ENCODE data around the gene SRSF6.
"Not testable (repeated sequence)": the region's sequence is repeated elsewhere in the genome, so short reads cannot be mapped to it uniquely, and the experiment has no call there.

Gene SRSF6

DNA sequence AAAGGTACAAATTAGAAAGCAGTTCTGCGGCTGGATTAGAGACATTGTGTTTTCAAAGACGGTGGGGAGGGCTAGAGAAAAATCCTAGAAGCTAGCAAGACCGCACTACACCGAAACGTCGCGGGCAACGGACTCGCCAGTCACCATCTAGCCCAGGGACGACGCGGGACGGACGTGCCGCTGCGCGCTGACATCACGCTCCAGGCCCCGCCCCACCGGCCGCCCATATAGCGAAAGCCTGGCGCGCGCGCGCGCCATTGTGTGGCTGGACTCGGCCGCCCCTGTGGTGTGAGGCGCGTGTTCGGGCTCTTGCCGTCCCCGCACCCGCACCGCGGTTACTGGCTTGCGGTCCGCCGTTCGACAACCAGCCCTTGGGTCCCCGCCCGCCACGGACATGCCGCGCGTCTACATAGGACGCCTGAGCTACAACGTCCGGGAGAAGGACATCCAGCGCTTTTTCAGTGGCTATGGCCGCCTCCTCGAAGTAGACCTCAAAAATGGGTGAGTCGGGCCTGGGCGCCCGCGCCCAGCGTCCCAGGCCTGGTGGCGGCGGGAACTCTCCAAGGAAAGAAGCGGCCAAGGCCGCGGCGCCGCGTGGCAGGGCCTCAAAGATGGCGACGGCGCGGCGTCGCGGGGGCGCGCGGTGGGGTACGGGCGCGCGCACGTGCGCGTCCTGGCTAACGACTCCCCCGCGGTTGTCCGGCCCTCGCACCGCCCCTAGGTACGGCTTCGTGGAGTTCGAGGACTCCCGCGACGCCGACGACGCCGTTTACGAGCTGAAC is at the start of gene SRSF6:
Gene SRSF6 (plus strand): TSS at position 257 of the 782 bp plus-strand sequence. CDS start 138 bp downstream, at position 395.
- Histone ChIP-seq H3K9me3 (ENCODE audit: low read length) (no peaks in the 10 kb centered on the region), H3K4me3 (ENCODE audit: low read depth in 1 of 2, low read length in 2 of 2) (peak within 1 kb of the TSS; percentile 83 to 90), H3K9ac (ENCODE audit: low read length) (peak within 1 kb of the TSS; percentile 81), H3K36me3 (ENCODE audit: insufficient read depth, low read length) (peaks cover 36% of the 10 kb centered on the region), H3K4me1 (ENCODE audit: insufficient read depth, low read length) (peaks cover 5% of the 10 kb centered on the region), H3K27me3 (ENCODE audit: control insufficient read depth in 1 of 2, insufficient read depth in 2 of 2, low read length in 2 of 2) (no peaks in the 10 kb centered on the region), H3K27ac (ENCODE audit: low read depth, low read length) (peak within 1 kb of the TSS; percentile 100)

DNA sequence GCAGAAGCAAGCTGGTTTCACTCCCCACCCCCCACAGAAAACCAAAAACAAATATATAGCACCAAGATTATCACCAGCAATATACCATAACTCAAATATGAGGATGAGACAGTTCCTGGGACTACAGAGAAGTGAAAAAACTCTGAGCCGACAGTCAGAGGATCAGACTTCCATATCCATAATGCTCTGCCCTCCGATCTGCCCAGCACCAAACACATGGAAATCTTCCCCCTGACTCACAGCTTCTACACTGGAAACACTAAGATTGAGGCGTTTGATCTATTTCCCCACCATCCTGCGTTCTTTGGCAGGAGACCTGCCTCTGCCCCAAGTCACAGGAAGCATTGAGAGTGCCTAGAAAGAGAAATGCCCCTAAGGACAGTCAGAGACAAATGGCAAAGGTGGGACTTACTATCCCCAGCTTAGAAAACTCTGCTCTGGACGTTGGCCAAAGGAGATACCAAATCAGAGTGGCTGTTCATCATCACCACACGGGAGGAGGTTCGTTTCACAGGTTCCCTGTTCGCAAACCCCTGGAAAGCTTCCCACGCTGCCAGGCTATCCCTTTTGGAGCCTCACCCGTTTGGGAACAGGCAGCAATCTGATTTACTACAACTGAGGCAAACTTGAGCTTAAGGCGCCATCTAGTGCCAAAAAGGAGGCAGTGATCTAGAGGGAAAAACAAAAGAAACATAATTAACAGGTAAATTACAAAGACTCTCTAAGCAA is 48.7 kb upstream of the SRSF6 start:
- no peaks in the 10 kb centered on the region for H3K4me1 ChIP-seq (ENCODE audit: insufficient read depth, low read length)
- H3K9me3 ChIP-seq (ENCODE audit: low read length): no peaks in the 10 kb centered on the region
- H3K27me3 ChIP-seq (ENCODE audit: control insufficient read depth in 1 of 2, insufficient read depth in 2 of 2, low read length in 2 of 2): no peaks in the 10 kb centered on the region
- H3K9ac ChIP-seq (ENCODE audit: low read length): no peak overlapping the region
- H3K36me3 ChIP-seq (ENCODE audit: insufficient read depth, low read length): no peaks in the 10 kb centered on the region
- H3K27ac ChIP-seq (ENCODE audit: low read depth, low read length): no peak overlapping the region
- no peak overlapping the region for H3K4me3 ChIP-seq (ENCODE audit: low read depth in 1 of 2, low read length in 2 of 2)

DNA sequence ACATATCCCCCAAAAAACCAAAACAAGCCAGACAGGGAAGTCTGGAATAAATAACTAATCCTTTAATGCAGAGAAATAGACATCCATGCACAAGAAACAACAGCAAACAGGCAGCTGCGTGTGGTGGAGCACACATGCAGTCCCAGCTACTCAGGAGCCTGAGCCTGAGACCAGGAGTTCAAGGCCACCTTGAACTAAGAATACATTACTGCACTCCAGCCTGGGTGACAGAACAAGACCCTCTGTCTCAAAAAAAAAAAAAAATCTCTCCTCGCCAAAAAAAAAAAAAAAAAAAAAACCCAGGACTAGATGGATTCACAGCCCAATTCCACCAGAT is 48.2 kb upstream of the SRSF6 start:
- Histone ChIP-seq H3K9me3 (ENCODE audit: low read length) (no peaks in the 10 kb centered on the region), H3K36me3 (ENCODE audit: insufficient read depth, low read length) (no peaks in the 10 kb centered on the region), H3K4me3 (ENCODE audit: low read depth in 1 of 2, low read length in 2 of 2) (no peak overlapping the region), H3K27ac (ENCODE audit: low read depth, low read length) (no peak overlapping the region), H3K27me3 (ENCODE audit: control insufficient read depth in 1 of 2, insufficient read depth in 2 of 2, low read length in 2 of 2) (no peaks in the 10 kb centered on the region), H3K9ac (ENCODE audit: low read length) (no peak overlapping the region), H3K4me1 (ENCODE audit: insufficient read depth, low read length) (no peaks in the 10 kb centered on the region)

GRCh38 chr20:43415661-43416430 is 41.9 kb upstream of the SRSF6 start:
- no peak overlapping the region for H3K4me3 ChIP-seq (ENCODE audit: low read depth in 1 of 2, low read length in 2 of 2)
- no peaks in the 10 kb centered on the region for H3K36me3 ChIP-seq (ENCODE audit: insufficient read depth, low read length)
- H3K9ac ChIP-seq (ENCODE audit: low read length): no peak overlapping the region
- no peaks in the 10 kb centered on the region for H3K4me1 ChIP-seq (ENCODE audit: insufficient read depth, low read length)
- no peaks in the 10 kb centered on the region for H3K9me3 ChIP-seq (ENCODE audit: low read length)
- no peak overlapping the region for H3K27ac ChIP-seq (ENCODE audit: low read depth, low read length)
- H3K27me3 ChIP-seq (ENCODE audit: control insufficient read depth in 1 of 2, insufficient read depth in 2 of 2, low read length in 2 of 2): no peaks in the 10 kb centered on the region

DNA sequence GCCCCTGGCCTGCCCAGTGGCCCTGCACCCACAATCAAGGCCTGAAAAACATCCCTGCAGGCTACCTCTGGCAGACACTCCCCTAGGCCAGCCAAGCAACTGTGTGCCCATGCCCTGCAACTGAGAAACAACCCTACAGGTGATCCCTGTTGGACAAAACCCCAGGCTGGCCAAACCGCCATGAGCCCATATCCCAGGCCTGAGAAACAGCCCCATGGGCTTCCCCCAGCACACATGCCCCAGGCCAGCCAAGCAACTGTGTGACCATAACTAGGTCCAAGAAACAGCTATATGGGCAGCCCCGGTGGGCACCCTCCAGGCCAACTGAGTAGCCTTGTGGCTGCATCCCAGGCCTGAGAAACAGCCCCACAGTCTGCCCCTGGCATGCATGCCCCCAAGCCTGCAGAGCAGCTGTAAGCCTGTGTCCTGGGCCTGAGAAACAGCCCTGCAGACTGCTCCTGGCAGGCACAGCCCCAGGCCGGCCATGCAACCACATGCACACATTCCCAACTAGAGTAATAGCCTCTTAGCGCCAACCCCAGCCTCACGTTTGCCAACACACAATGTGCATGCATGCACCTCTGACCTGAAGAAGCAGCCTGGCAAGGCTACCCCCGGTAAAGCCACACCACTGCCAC is 41.0 kb upstream of the SRSF6 start:
- H3K36me3 ChIP-seq (ENCODE audit: insufficient read depth, low read length): no peaks in the 10 kb centered on the region
- no peak overlapping the region for H3K9ac ChIP-seq (ENCODE audit: low read length)
- no peak overlapping the region for H3K27ac ChIP-seq (ENCODE audit: low read depth, low read length)
- H3K4me1 ChIP-seq (ENCODE audit: insufficient read depth, low read length): no peaks in the 10 kb centered on the region
- H3K9me3 ChIP-seq (ENCODE audit: low read length): no peaks in the 10 kb centered on the region
- H3K27me3 ChIP-seq (ENCODE audit: control insufficient read depth in 1 of 2, insufficient read depth in 2 of 2, low read length in 2 of 2): no peaks in the 10 kb centered on the region
- no peak overlapping the region for H3K4me3 ChIP-seq (ENCODE audit: low read depth in 1 of 2, low read length in 2 of 2)

DNA sequence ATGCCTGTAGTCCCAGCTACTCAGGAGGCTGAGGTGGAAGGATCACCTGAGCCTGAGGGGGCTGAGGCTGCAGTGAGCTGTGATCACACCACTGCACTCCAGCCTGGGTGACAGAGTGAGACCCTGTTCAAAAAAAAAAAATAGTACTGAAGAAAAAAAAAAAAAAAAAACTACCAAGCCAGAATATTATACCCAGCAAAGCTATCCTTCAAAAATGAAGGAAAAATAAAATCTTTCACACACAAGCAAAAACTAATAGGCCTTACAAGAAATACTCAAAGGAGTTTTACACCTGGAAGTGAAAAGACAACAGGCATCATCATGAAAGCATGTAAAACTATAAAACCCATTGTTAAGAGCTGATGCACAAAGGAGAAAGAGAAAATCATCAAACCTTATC is 37.5 kb upstream of the SRSF6 start:
- Histone ChIP-seq H3K4me1 (ENCODE audit: insufficient read depth, low read length) (no peaks in the 10 kb centered on the region), H3K36me3 (ENCODE audit: insufficient read depth, low read length) (no peaks in the 10 kb centered on the region), H3K4me3 (ENCODE audit: low read depth in 1 of 2, low read length in 2 of 2) (no peak overlapping the region), H3K9ac (ENCODE audit: low read length) (no peak overlapping the region), H3K27ac (ENCODE audit: low read depth, low read length) (no peak overlapping the region), H3K9me3 (ENCODE audit: low read length) (no peaks in the 10 kb centered on the region), H3K27me3 (ENCODE audit: control insufficient read depth in 1 of 2, insufficient read depth in 2 of 2, low read length in 2 of 2) (no peaks in the 10 kb centered on the region)

- not testable (repeated sequence) for H3K4me3 ChIP-seq (ENCODE audit: low read depth in 1 of 2, low read length in 2 of 2); H3K9ac ChIP-seq (ENCODE audit: low read length); H3K27me3 ChIP-seq (ENCODE audit: control insufficient read depth in 1 of 2, insufficient read depth in 2 of 2, low read length in 2 of 2); H3K9me3 ChIP-seq (ENCODE audit: low read length); H3K36me3 ChIP-seq (ENCODE audit: insufficient read depth, low read length); H3K4me1 ChIP-seq (ENCODE audit: insufficient read depth, low read length); H3K27ac ChIP-seq (ENCODE audit: low read depth, low read length)
These were observed 36.8 kb upstream of the SRSF6 start for GRCh38 chr20:43420913-43421312.

DNA sequence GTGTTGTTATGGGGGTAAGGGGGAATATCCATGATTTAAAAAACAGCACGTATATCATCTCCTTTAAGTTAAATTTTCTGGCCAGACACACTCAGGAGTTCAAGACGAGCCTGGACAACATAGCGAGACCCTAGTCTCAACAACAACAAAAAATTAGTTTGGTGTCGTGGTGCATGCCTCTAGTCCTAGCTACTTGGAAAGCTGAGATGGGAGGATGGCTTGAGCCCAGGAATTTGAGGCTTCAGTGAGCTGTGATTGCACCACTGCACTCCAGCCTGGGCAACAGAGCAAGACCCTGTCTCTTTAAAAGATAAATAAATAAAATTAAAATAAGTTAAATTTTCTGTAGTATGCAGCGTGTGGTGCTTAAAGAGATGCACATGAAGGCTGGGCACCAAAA is 31.5 kb upstream of the SRSF6 start:
- no peaks in the 10 kb centered on the region for H3K27me3 ChIP-seq (ENCODE audit: control insufficient read depth in 1 of 2, insufficient read depth in 2 of 2, low read length in 2 of 2)
- no peak overlapping the region for H3K27ac ChIP-seq (ENCODE audit: low read depth, low read length)
- no peaks in the 10 kb centered on the region for H3K4me1 ChIP-seq (ENCODE audit: insufficient read depth, low read length)
- no peak overlapping the region for H3K9ac ChIP-seq (ENCODE audit: low read length)
- H3K4me3 ChIP-seq (ENCODE audit: low read depth in 1 of 2, low read length in 2 of 2): no peak overlapping the region
- H3K36me3 ChIP-seq (ENCODE audit: insufficient read depth, low read length): no peaks in the 10 kb centered on the region
- no peaks in the 10 kb centered on the region for H3K9me3 ChIP-seq (ENCODE audit: low read length)

GRCh38 chr20:43430265-43431133 is 27.2 kb upstream of the SRSF6 start:
- Histone ChIP-seq H3K9me3 (ENCODE audit: low read length) (no peaks in the 10 kb centered on the region), H3K4me1 (ENCODE audit: insufficient read depth, low read length) (no peaks in the 10 kb centered on the region), H3K36me3 (ENCODE audit: insufficient read depth, low read length) (no peaks in the 10 kb centered on the region), H3K4me3 (ENCODE audit: low read depth in 1 of 2, low read length in 2 of 2) (no peak overlapping the region), H3K9ac (ENCODE audit: low read length) (no peak overlapping the region), H3K27ac (ENCODE audit: low read depth, low read length) (no peak overlapping the region), H3K27me3 (ENCODE audit: control insufficient read depth in 1 of 2, insufficient read depth in 2 of 2, low read length in 2 of 2) (no peaks in the 10 kb centered on the region)

GRCh38 chr20:43431134-43431519 is 26.6 kb upstream of the SRSF6 start:
- no peaks in the 10 kb centered on the region for H3K27me3 ChIP-seq (ENCODE audit: control insufficient read depth in 1 of 2, insufficient read depth in 2 of 2, low read length in 2 of 2)
- H3K27ac ChIP-seq (ENCODE audit: low read depth, low read length): no peak overlapping the region
- H3K4me3 ChIP-seq (ENCODE audit: low read depth in 1 of 2, low read length in 2 of 2): no peak overlapping the region
- no peaks in the 10 kb centered on the region for H3K36me3 ChIP-seq (ENCODE audit: insufficient read depth, low read length)
- H3K9me3 ChIP-seq (ENCODE audit: low read length): no peaks in the 10 kb centered on the region
- H3K4me1 ChIP-seq (ENCODE audit: insufficient read depth, low read length): no peaks in the 10 kb centered on the region
- no peak overlapping the region for H3K9ac ChIP-seq (ENCODE audit: low read length)

Data from muscle layer of colon (tissue), 2 donors.